ENCODE measurements around the gene HRAS.

Gene HRAS

DNA sequence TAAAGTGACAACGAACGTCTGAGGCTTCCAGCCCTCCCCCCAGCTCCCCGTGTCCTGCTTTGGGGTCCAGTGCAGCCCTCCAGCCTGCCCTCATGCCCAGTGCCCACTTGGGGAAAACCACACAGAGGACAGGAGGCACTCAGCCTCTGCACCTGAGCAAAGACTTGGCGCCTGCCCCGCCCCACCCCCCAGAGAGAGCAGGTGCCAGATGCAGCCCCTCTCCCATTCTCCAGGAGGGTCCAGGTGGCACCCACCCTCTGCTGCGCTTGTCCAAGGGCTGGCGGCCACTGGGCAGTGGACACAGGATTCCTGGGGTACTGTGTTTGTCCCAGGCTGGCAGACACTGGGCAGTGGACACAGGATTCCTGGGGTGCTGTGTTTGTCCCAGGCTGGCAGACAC lies 44.0 kb downstream of the HRAS start:
- no peak for DNase-seq

DNA sequence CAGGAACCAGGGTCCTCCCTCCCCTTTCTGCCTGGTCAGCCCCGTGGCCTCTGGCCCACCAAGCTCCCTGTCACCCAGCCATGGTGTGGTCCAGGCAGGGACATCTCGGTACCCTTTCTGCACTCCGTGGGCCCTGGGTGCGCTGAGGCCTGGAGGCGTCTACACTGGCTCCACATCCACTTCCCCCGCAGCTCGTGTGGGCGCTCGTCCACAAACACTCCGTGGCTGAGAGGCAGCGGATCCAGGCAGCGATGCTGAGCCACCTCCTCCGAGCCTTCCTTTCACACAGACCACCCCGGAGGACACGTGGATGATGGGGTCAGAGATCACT lies 44.5 kb downstream of the HRAS start:
- no peak for DNase-seq

DNA sequence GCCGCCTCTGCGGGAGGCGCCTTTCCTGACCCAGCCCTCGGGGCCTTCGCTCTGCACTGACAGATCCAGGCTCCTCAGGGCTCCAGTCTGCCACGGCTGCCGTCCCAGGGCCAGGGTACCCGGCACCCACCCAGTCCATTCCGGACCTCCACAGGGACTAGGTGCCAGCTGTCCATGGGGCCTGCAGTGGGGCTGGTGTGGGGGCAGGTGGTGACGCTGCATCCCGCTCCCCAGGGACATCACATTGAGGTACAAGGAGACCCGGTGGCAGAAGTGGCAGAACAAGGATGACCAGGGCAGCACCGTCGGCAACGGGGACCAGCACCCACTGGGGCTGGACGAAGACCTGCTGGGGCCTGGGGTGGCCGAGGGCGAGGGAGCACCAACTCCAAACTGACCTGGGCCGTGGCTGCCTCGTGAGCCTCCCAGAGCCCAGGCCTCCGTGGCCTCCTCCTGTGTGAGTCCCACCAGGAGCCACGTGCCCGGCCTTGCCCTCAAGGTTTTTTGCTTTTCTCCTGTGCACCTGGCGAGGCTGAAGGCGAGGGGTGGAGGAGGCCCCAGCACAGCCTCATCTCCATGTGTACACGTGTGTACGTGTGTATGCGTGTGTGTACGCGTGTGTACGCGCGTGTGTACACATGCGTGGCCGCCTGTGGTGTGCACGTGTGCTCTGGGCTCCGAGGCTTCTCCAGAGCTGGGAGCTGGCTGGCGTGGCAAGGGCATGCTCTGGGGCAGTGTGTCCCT lies 45.0 kb downstream of the HRAS start:
- DNase-seq: no peak

DNA sequence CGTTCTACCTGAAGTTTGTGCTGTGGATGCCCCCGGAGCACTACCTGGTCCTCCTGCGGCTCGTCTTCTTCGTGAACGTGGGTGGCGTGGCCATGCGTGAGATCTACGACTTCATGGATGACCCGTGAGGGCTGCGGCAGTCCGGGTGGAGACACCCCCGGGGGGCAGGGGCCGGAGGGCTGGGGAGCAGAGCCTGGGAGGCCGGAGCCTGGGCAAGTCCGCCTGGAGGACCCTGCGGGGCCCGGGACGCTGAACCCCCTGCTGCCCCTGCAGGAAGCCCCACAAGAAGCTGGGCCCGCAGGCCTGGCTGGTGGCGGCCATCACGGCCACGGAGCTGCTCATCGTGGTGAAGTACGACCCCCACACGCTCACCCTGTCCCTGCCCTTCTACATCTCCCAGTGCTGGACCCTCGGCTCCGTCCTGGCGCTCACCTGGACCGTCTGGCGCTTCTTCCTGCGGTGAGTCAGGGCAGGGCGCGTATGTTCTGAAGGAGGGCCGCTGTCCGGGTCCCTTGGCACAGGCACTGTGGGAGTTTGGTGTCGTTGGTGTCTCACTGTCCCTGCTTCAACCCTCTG lies 45.7 kb downstream of the HRAS start:
- DNase-seq: no peak

DNA sequence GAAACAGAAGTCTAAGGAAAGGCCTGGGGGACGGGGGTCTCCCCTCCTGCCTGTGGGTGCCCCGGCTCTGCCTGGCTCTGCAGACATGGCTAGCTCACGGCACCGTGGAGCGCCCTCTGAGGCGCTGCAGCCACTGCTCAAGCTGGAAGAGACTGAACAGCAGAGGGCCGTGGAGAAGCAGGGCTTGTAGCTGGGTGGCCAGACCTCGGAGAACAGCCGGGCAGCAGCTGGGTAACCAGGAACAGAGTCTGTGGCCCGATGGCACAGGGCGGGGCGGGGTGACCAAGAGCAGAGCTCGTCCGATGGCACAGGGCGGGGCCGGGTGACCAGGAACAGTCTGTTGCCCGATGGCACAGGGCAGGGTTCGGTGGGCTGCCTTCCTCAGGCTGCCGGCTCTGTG lies 46.4 kb downstream of the HRAS start:
- DNase-seq: no peak

DNA sequence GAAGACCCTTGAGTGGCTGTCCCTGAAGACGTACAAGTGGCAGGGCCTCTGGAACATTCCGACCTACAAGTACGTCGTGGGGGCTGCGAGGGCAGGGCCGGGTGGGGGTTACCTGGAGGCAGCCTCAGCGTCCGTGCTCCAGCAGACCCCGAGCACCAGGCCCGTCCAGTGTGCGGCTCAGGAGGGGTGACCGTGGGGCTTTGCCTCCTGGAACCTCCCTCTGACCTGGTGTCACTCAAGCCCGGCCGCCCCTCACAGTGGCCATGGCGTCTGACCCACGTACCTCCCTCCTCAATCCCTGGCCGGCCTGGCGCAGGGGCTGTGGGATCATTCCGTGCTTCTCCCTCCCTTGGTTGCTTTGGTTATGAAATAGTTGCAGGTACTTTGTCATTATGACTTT lies 46.8 kb downstream of the HRAS start:
- no peak for DNase-seq

DNA sequence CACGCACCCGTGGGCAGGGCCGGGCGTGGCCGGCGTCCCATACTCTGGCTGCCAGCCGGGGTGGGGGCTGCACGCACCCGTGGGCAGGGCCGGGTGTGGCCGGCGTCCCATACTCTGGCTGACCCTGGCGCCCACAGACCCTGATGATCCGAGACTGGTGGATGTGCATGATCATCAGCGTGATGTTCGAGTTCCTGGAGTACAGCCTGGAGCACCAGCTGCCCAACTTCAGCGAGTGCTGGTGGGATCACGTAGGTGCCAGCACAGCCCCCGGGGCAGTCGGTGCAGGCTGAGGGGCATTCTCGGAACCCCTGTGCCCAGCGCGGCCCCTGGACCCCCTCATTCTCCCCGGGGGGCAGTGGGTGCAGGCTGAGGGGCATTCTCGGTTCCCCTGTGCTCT lies 47.3 kb downstream of the HRAS start:
- DNase-seq: no peak

DNA sequence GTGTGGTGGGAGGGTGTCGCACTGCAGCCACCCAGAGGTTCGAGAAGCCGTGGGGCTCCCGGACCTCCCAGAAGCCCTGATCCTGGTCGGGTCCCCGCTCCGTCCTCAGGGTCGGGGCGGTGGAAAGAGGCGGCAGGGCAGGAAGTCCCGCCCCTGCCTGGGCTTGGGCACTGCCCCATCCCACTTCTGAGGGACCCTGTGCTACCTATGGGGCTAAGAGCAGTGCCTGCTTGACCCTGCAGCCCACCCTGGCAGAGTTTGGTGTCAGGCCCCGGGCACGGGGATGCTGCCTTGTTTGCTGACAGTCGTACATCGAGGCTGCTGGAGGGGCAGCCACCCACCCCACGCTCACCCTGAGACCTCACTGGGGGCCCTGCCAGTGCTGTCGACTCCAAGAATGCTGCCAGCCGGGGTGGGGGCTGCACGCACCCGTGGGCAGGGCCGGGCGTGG lies 47.8 kb downstream of the HRAS start:
- DNase-seq: no peak

DNA sequence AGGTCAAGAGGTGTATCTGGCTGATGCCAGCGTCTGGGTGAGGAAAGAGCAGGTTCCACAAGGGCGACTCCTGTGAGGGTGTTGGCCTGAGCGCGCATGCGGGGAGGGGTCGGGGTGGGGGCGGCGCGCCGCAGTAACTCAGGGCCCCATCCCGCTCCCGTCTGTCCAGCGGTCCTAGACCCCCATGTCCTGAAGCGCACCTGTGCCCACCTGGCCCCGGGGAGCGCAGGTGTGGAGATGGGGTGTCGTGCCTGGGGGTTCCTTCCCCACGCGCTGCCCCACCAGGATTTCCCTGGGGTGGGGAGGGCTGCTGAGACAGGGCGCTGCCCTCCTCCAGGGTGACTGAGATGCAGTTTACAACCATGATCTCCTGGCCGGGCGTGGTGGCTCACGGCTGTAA lies 49.2 kb downstream of the HRAS start:
- no peak for DNase-seq

DNA sequence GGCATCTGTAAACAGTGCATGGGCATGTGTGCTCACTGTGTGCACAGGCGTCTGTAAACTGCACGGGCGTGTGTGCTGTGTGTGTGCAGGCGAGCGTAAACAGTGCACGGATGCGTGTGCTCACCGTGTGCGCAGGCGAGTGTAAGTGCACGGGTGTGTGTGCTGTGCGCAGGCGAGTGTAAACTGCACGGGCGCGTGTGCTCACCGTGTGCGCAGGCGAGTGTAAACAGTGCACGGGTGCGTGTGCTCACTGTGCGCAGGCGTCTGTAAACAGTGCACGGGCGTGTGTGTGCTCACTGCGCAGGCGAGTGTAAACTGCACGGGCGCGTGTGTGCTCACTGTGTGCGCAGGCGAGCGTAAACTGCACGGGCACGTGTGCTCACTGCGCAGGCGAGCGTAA lies 50.8 kb downstream of the HRAS start:
- DNase-seq: no peak
